Adrenal gland (tissue), 5 donors: ENCODE measurements around the gene GOLGA6C.

Experiments
- POLR2A ChIP-seq, 2 donors: fragments of 450-650 bp; IDR thresholded peaks; one replicate each; pipeline ENCODE4 v1.6.1; 2017; ENCODE audit warnings: antibody characterized with exemption in 2 of 2, mild to moderate bottlenecking in 2 of 2, moderate library complexity in 1 of 2
- TF ChIP-seq, protein P1 (sequence below), 6 experiments: fragments of 450-650 bp in 4 of 6; fragments of 200-600 bp in 2 of 6; sonication (generic) in 1 of 6; IDR thresholded peaks; 1 replicate in 5 of 6; 2 replicates in 1 of 6; pipeline versions ENCODE4 v1.5.1 to v1.8.0; 2016 to 2021; ENCODE audit warnings: antibody characterized with exemption in 6 of 6, mild to moderate bottlenecking in 2 of 6, moderate library complexity in 1 of 6
- donor health status: DM: no; HTN: no; CAD: no.

DNA sequence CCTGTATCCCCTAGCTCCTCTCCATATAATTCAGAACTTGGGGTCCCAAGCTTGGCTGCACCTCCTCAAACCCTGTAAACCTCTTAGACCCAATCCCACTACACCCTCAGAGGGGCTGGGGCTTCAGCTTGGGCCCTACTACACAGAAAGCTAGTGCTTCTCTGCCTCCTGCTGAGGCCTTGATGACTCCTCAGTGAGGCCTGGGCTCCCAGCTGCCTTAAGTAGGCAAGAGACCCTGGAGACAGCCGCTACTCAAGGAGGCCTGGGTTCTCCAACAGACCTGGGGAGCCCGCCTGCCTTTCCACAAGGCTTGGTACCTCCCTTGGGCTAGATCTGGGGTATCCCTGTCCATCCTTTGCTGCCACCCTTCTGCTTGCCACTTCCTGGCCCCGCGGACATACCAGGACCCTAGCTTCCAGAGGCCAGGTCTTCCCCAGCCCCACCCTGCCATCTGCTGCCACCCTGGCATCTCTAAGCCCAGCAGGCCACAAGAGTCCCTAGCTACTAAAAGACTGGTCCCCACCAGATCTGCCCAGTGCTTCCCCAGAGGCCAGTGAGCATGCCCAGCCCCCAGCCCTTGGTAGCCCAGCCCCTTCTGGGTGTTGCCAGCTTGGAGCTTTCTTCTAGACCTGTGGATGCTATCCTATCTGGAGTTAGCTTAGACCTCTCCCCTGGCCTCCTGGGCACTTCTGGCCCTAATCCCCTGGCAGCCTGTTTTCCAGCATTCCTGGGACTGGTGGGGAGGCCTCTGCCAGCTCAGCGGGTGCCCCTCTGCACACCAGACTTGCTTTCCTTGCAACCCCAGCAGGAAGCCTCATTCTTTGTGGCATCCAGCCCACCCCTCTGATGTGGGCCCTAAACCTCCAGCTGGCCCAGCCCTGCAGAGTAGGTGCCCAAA, 42.8 kb upstream of the GOLGA6C start:
- TF ChIP-seq, protein P1, sequence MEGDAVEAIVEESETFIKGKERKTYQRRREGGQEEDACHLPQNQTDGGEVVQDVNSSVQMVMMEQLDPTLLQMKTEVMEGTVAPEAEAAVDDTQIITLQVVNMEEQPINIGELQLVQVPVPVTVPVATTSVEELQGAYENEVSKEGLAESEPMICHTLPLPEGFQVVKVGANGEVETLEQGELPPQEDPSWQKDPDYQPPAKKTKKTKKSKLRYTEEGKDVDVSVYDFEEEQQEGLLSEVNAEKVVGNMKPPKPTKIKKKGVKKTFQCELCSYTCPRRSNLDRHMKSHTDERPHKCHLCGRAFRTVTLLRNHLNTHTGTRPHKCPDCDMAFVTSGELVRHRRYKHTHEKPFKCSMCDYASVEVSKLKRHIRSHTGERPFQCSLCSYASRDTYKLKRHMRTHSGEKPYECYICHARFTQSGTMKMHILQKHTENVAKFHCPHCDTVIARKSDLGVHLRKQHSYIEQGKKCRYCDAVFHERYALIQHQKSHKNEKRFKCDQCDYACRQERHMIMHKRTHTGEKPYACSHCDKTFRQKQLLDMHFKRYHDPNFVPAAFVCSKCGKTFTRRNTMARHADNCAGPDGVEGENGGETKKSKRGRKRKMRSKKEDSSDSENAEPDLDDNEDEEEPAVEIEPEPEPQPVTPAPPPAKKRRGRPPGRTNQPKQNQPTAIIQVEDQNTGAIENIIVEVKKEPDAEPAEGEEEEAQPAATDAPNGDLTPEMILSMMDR (IDR thresholded peaks at IDR 0.05), result no peak
- TF ChIP-seq POLR2A (IDR thresholded peaks at IDR 0.05), result no peak
